ENCODE measurements around the gene GATA6. TPM values are rescaled to one million over a fixed set of nuclear protein-coding genes. Genes with fewer than 3 reads are reported as not detected.
"Not testable (repeated sequence)": the region's sequence is repeated elsewhere in the genome, so short reads cannot be mapped to it uniquely, and the experiment has no call there.

Gene GATA6
- total RNA-seq, 1 donor, result 16.6 TPM

- no peak overlapping the region for H3K4me3 ChIP-seq (ENCODE audit: insufficient read depth, low read length)
- H3K27me3 ChIP-seq (ENCODE audit: insufficient read depth, low read length), result no peaks in the 10 kb centered on the region
- H2AFZ ChIP-seq (ENCODE audit: low read length), result no peak overlapping the region
- H3K9me3 ChIP-seq (ENCODE audit: low read depth, low read length), result no peaks in the 10 kb centered on the region
- H4K20me1 ChIP-seq (ENCODE audit: insufficient read depth, low read length), result peaks cover 39% of the 10 kb centered on the region
- H3K36me3 ChIP-seq (ENCODE audit: insufficient read depth, low read length), result peaks cover 50% of the 10 kb centered on the region
- peaks cover 37% of the 10 kb centered on the region for H3K79me2 ChIP-seq (ENCODE audit: insufficient read depth, low read length)
- H3K4me2 ChIP-seq (ENCODE audit: insufficient read depth, low read length), result no peak overlapping the region
- TF ChIP-seq CTCF (IDR thresholded peaks at IDR 0.05; ENCODE audit: extremely low read depth, low read depth, low read length), result no peak
- peak; percentile 72 for DNase-seq (ENCODE audit: insufficient read length, low spot score, missing footprints)
- no peak overlapping the region for H3K27ac ChIP-seq (ENCODE audit: low read depth, low read length)
- peaks cover 25% of the 10 kb centered on the region for H3K4me1 ChIP-seq (ENCODE audit: insufficient read depth, low read length)
These were observed 24.8 kb downstream of the GATA6 start for GRCh38 chr18:22194151-22194598.

- Histone ChIP-seq H3K4me3 (ENCODE audit: insufficient read depth, low read length) (no peak overlapping the region), H4K20me1 (ENCODE audit: insufficient read depth, low read length) (peaks cover 39% of the 10 kb centered on the region), H3K36me3 (ENCODE audit: insufficient read depth, low read length) (peaks cover 49% of the 10 kb centered on the region), H3K4me1 (ENCODE audit: insufficient read depth, low read length) (peaks cover 20% of the 10 kb centered on the region), H3K79me2 (ENCODE audit: insufficient read depth, low read length) (peaks cover 34% of the 10 kb centered on the region), H3K27me3 (ENCODE audit: insufficient read depth, low read length) (no peaks in the 10 kb centered on the region), H3K27ac (ENCODE audit: low read depth, low read length) (no peak overlapping the region), H2AFZ (ENCODE audit: low read length) (no peak overlapping the region), H3K4me2 (ENCODE audit: insufficient read depth, low read length) (no peak overlapping the region), H3K9me3 (ENCODE audit: low read depth, low read length) (no peaks in the 10 kb centered on the region)
- DNase-seq (ENCODE audit: insufficient read length, low spot score, missing footprints), result no peak
- TF ChIP-seq CTCF (IDR thresholded peaks at IDR 0.05; ENCODE audit: extremely low read depth, low read depth, low read length), result no peak
These were observed 25.7 kb downstream of the GATA6 start for GRCh38 chr18:22195052-22195451.

GRCh38 chr18:22196943-22197342 lies 27.6 kb downstream of the GATA6 start:
- Histone ChIP-seq H3K36me3 (ENCODE audit: insufficient read depth, low read length) (peaks cover 63% of the 10 kb centered on the region), H4K20me1 (ENCODE audit: insufficient read depth, low read length) (peaks cover 38% of the 10 kb centered on the region), H3K79me2 (ENCODE audit: insufficient read depth, low read length) (peaks cover 31% of the 10 kb centered on the region)
- H3K9me3 ChIP-seq (ENCODE audit: low read depth, low read length); DNase-seq (ENCODE audit: insufficient read length, low spot score, missing footprints); H3K27ac ChIP-seq (ENCODE audit: low read depth, low read length); H2AFZ ChIP-seq (ENCODE audit: low read length); H3K4me3 ChIP-seq (ENCODE audit: insufficient read depth, low read length); H3K4me2 ChIP-seq (ENCODE audit: insufficient read depth, low read length); H3K4me1 ChIP-seq (ENCODE audit: insufficient read depth, low read length); H3K27me3 ChIP-seq (ENCODE audit: insufficient read depth, low read length): not testable (repeated sequence)

DNA sequence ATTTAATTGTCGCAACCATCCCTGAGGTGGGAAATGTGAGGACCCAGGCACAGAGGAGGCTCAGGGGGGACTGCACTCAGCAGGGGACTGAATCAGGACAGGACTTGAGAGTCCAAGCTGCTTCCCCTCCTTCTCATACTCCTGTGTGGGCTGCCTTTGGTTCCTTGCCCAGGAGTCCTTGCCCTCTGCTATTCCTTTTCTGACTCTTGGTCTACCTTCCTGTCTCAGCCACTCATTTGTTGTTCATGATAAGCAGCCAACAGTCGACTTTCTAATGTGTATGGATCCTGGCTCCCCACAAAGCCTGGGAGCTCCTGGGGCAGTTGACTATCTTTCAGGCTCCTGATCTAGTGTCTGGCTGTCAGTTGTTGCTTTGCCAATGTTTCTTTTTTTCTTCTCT lies 28.3 kb downstream of the GATA6 start:
- no peak overlapping the region for H2AFZ ChIP-seq (ENCODE audit: low read length)
- H3K4me2 ChIP-seq (ENCODE audit: insufficient read depth, low read length), result no peak overlapping the region
- no peak for TF ChIP-seq CTCF (IDR thresholded peaks at IDR 0.05; ENCODE audit: extremely low read depth, low read depth, low read length)
- H3K4me3 ChIP-seq (ENCODE audit: insufficient read depth, low read length), result no peak overlapping the region
- peaks cover 66% of the 10 kb centered on the region for H3K36me3 ChIP-seq (ENCODE audit: insufficient read depth, low read length)
- H4K20me1 ChIP-seq (ENCODE audit: insufficient read depth, low read length), result peaks cover 40% of the 10 kb centered on the region
- H3K27ac ChIP-seq (ENCODE audit: low read depth, low read length), result no peak overlapping the region
- peaks cover 7% of the 10 kb centered on the region for H3K4me1 ChIP-seq (ENCODE audit: insufficient read depth, low read length)
- H3K9me3 ChIP-seq (ENCODE audit: low read depth, low read length), result no peaks in the 10 kb centered on the region
- no peaks in the 10 kb centered on the region for H3K27me3 ChIP-seq (ENCODE audit: insufficient read depth, low read length)
- no peak for DNase-seq (ENCODE audit: insufficient read length, low spot score, missing footprints)
- peaks cover 26% of the 10 kb centered on the region for H3K79me2 ChIP-seq (ENCODE audit: insufficient read depth, low read length)

Measured in osteoblast (primary cell).